ENCODE data around the gene FOXD1. TPM values are rescaled to one million over a fixed set of nuclear protein-coding genes. Genes with fewer than 3 reads are reported as not detected.

Gene FOXD1
- total RNA-seq, 1 donor, result 17.0 TPM

- H3K27ac ChIP-seq (ENCODE audit: low read depth, low read length), result no peak overlapping the region
- no peak for DNase-seq (ENCODE audit: insufficient read length, low spot score, missing footprints)
- no peak overlapping the region for H2AFZ ChIP-seq (ENCODE audit: low read length)
- H3K27me3 ChIP-seq (ENCODE audit: insufficient read depth, low read length), result no peaks in the 10 kb centered on the region
- H4K20me1 ChIP-seq (ENCODE audit: insufficient read depth, low read length), result no peaks in the 10 kb centered on the region
- no peaks in the 10 kb centered on the region for H3K79me2 ChIP-seq (ENCODE audit: insufficient read depth, low read length)
- H3K4me2 ChIP-seq (ENCODE audit: insufficient read depth, low read length), result no peak overlapping the region
- no peak for TF ChIP-seq CTCF (IDR thresholded peaks at IDR 0.05; ENCODE audit: extremely low read depth, low read depth, low read length)
- H3K4me3 ChIP-seq (ENCODE audit: insufficient read depth, low read length), result no peak overlapping the region
- H3K36me3 ChIP-seq (ENCODE audit: insufficient read depth, low read length), result no peaks in the 10 kb centered on the region
- peaks cover 8% of the 10 kb centered on the region for H3K4me1 ChIP-seq (ENCODE audit: insufficient read depth, low read length)
- no peaks in the 10 kb centered on the region for H3K9me3 ChIP-seq (ENCODE audit: low read depth, low read length)
Observed at GRCh38 chr5:73405691-73406090, 42.9 kb downstream of the FOXD1 start.

- Histone ChIP-seq H3K27ac (ENCODE audit: low read depth, low read length) (no peak overlapping the region), H3K4me2 (ENCODE audit: insufficient read depth, low read length) (no peak overlapping the region), H3K79me2 (ENCODE audit: insufficient read depth, low read length) (no peaks in the 10 kb centered on the region), H3K4me1 (ENCODE audit: insufficient read depth, low read length) (no peaks in the 10 kb centered on the region), H4K20me1 (ENCODE audit: insufficient read depth, low read length) (no peaks in the 10 kb centered on the region), H3K36me3 (ENCODE audit: insufficient read depth, low read length) (no peaks in the 10 kb centered on the region), H3K9me3 (ENCODE audit: low read depth, low read length) (no peaks in the 10 kb centered on the region), H2AFZ (ENCODE audit: low read length) (no peak overlapping the region), H3K4me3 (ENCODE audit: insufficient read depth, low read length) (no peak overlapping the region), H3K27me3 (ENCODE audit: insufficient read depth, low read length) (no peaks in the 10 kb centered on the region)
- no peak for DNase-seq (ENCODE audit: insufficient read length, low spot score, missing footprints)
- no peak for TF ChIP-seq CTCF (IDR thresholded peaks at IDR 0.05; ENCODE audit: extremely low read depth, low read depth, low read length)
Observed at GRCh38 chr5:73399775-73400174, 48.8 kb downstream of the FOXD1 start.

Other genes with a start within 250 kb of the FOXD1 start
- gene BTF3, start 49.7 kb upstream of the FOXD1 start, total RNA-seq, result 207 and 218 TPM in 2 replicates
- gene ANKRA2, start 116.9 kb upstream of the FOXD1 start, total RNA-seq, result 25.3 and 36.2 TPM in 2 replicates
- gene UTP15, start 117.0 kb upstream of the FOXD1 start, total RNA-seq, result 20.6 and 24.2 TPM in 2 replicates
- 56.9 and 64.4 TPM in 2 replicates for gene ARHGEF28, start 177.4 kb upstream of the FOXD1 start, total RNA-seq